ENCODE results near the gene OR2A1. TPM values are rescaled to one million over a fixed set of nuclear protein-coding genes. Genes with fewer than 3 reads are reported as not detected.

Gene OR2A1, protein sequence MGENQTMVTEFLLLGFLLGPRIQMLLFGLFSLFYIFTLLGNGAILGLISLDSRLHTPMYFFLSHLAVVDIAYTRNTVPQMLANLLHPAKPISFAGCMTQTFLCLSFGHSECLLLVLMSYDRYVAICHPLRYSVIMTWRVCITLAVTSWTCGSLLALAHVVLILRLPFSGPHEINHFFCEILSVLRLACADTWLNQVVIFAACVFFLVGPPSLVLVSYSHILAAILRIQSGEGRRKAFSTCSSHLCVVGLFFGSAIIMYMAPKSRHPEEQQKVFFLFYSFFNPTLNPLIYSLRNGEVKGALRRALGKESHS
- not detected in 2 replicates for total RNA-seq

DNA sequence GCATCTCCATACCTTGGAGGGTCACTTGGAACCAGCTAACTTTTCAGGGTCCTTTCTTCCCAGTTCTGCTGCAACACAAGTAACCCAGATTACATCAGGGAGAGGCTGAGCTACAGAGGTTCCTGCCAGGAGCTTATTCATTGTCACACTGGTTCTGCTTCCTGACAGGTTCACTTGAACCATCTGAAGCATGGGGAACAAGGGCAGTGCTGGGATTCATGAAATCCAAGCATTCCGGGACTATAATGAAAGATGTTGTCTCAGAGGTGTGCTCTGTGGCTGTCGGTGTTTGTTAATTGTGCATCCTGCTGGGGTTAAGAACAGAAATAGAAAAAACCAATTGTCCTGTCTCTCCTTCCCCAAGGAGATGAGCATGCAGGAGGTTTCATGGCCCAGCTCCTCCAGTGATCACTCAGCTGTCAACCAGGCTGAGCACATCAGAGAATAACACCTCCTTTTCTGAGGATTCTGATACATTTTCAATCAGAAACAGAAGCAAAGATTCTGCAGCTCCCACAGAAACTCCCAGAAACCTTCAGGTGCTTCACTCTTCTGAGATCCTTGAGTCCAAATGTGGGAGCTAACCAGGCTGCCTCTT, at the start of gene OR2A1:
Gene OR2A1 (plus strand): TSS at position 548 of the 598 bp plus-strand sequence. CDS start 5,706 bp downstream, outside the sequence.

DNA sequence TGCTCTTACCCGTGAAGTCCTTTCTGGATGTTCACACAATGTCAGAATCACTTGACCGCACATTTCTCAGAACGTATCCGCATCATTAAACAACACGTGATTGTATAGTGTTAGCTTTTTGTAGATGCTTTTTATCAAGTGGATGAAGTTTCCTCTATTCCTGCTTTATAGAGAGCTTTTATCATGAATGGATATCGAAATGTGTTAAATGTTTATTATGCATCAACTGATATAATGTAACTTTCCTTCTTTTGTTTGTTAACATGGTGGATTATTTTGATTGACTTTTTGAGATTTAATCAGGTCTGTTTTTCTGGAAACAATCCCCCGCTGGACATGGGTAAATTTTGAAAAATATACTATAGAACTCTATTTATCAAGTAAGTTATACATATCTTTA, 47.5 kb upstream of the OR2A1 start, which contains the start of gene OR2A7:
Gene OR2A7 (minus strand): TSS at position 101 of the 400 bp plus-strand sequence. CDS start 5,164 bp downstream, outside the sequence.

GRCh38 chr7:144269188-144269587, 43.0 kb upstream of the OR2A1 start, which contains the start of gene CTAGE8:
TSS of gene CTAGE8 (minus strand) at chr7:144269288. CDS start at chr7:144269250, 38 bp downstream.

GRCh38 chr7:144355176-144355822, 43.1 kb downstream of the OR2A1 start, which contains the start of gene ARHGEF5:
TSS of gene ARHGEF5 (plus strand) at chr7:144355402. CDS start at chr7:144362670, 7,268 bp downstream.

Other genes with a start within 250 kb of the OR2A1 start
- gene OR2A25, start 242.6 kb upstream of the OR2A1 start, total RNA-seq = not detected in 2 replicates
- not detected in 2 replicates for gene OR2A12, start 226.1 kb upstream of the OR2A1 start, total RNA-seq
- not detected in 2 replicates for gene OR2A2, start 202.8 kb upstream of the OR2A1 start, total RNA-seq
- gene OR2A14, start 189.2 kb upstream of the OR2A1 start, total RNA-seq = not detected in 2 replicates
- gene CTAGE4, start 129.0 kb upstream of the OR2A1 start, total RNA-seq = 0.71 TPM in 1 of 2 replicates, not detected in the other
- under 0.01 and 2.5 TPM in 2 replicates for gene ARHGEF35, start 116.6 kb upstream of the OR2A1 start, total RNA-seq
- not detected in 2 replicates for gene OR2A42, start 72.8 kb upstream of the OR2A1 start, total RNA-seq
- gene OR2A7, start 47.6 kb upstream of the OR2A1 start, total RNA-seq = 0.89 TPM in 1 of 2 replicates, not detected in the other
- 0.18 and 0.29 TPM in 2 replicates for gene CTAGE8, start 43.1 kb upstream of the OR2A1 start, total RNA-seq
- gene ARHGEF5, start 43.0 kb downstream of the OR2A1 start, total RNA-seq = 4.6 and 9.4 TPM in 2 replicates
- gene NOBOX, start 91.3 kb downstream of the OR2A1 start, total RNA-seq = not detected in 2 replicates